Nephron progenitor cell (in vitro differentiated cells): Measurements from ENCODE around the gene GLDN.

Experiments used
- DNase-seq: peaks from one replicate; pipeline ENCODE4 v3.0.0; 2021
- H3K27ac Mint-ChIP-seq: 2 replicates; pipeline ENCODE4 v1.8.0; 2021; ENCODE audit warnings: mild to moderate bottlenecking, moderate library complexity, mixed read lengths
- H3K27me3 Mint-ChIP-seq: 2 replicates; pipeline ENCODE4 v1.8.0; 2021; ENCODE audit warnings: mild to moderate bottlenecking, low read depth, mixed read lengths; ENCODE audit not compliant: poor library complexity
- H3K36me3 Mint-ChIP-seq: 2 replicates; pipeline ENCODE4 v1.8.0; 2021; ENCODE audit warnings: low read depth, mixed read lengths
- H3K4me1 Mint-ChIP-seq: 2 replicates; pipeline ENCODE4 v1.8.0; 2021; ENCODE audit warnings: mixed read lengths
- H3K4me3 Mint-ChIP-seq: 2 replicates; pipeline ENCODE4 v1.8.0; 2021; ENCODE audit warnings: mild to moderate bottlenecking, moderate library complexity, mixed read lengths
- H3K9me3 Mint-ChIP-seq: 2 replicates; pipeline ENCODE4 v1.8.0; 2021; ENCODE audit warnings: mild to moderate bottlenecking, moderate library complexity, mixed read lengths
- CTCF ChIP-seq: fragments of 200-600 bp; sonication (generic); IDR thresholded peaks from 2 replicates; pipeline ENCODE4 v1.5.0; 2021; ENCODE audit warnings: antibody characterized with exemption

GLDN gene

GRCh38 chr15:51319539-51319938 is 21.9 kb upstream of the GLDN start:
- no peak overlapping the region for H3K27ac Mint-ChIP-seq
- no peaks in the 10 kb centered on the region for H3K36me3 Mint-ChIP-seq
- no peaks in the 10 kb centered on the region for H3K9me3 Mint-ChIP-seq
- H3K27me3 Mint-ChIP-seq: peaks cover 10% of the 10 kb centered on the region
- no peak overlapping the region for H3K4me3 Mint-ChIP-seq
- H3K4me1 Mint-ChIP-seq: peaks cover 13% of the 10 kb centered on the region
- TF ChIP-seq CTCF: no peak
- no peak for DNase-seq

DNA sequence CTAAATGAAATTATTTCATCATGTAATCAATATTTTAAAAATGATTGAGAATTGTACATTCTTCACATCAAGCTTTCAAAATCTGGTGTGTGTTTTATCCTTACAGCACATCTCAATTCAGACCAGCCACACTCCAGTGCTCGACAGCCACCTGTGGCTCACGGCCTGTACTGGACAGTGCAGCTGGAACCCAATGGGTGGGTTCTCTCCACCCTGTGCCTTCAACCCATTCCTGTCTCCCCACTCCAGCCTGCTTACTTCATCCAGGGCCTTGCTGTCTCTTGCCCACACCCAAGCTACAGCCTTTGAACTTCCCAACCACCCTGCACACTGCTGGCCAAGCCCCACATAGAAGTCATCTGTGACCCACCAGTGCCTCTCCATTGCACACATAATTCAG is 20.6 kb upstream of the GLDN start:
- H3K27ac Mint-ChIP-seq: no peak overlapping the region
- no peaks in the 10 kb centered on the region for H3K36me3 Mint-ChIP-seq

DNA sequence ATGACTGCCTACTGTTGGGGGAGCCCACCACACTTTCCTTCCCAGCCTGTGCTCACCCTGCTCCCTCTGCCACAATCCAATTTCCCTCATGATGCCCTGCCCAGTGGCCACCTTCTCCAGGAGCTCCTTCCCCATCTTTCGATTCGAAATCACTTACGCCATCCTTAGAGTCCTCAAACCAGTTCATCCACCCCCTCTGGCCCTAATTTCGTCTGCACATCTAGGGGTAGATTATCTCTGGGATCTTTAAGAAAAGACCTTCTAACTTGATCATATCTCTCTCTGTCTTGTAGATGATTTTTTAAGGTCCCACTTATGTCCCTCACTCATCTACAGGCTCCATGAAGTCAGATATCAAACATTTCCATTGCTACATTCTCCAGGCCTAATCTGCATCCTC is 20.1 kb upstream of the GLDN start:
- Mint-ChIP-seq H3K9me3 (no peaks in the 10 kb centered on the region), H3K4me3 (no peak overlapping the region), H3K4me1 (peaks cover 9% of the 10 kb centered on the region), H3K36me3 (no peaks in the 10 kb centered on the region), H3K27me3 (peaks cover 16% of the 10 kb centered on the region), H3K27ac (no peak overlapping the region)
- no peak for TF ChIP-seq CTCF
- no peak for DNase-seq

More for the DNA sequence above, 20.6 kb upstream of the GLDN start:
- no peak for DNase-seq
- H3K4me3 Mint-ChIP-seq: no peak overlapping the region
- TF ChIP-seq CTCF: no peak
- peaks cover 12% of the 10 kb centered on the region for H3K27me3 Mint-ChIP-seq
- peaks cover 9% of the 10 kb centered on the region for H3K4me1 Mint-ChIP-seq
- H3K9me3 Mint-ChIP-seq: no peaks in the 10 kb centered on the region

- no peaks in the 10 kb centered on the region for H3K9me3 Mint-ChIP-seq
- no peaks in the 10 kb centered on the region for H3K36me3 Mint-ChIP-seq
- no peak for TF ChIP-seq CTCF
- peaks cover 16% of the 10 kb centered on the region for H3K4me1 Mint-ChIP-seq
- H3K27ac Mint-ChIP-seq: no peak overlapping the region
- no peak for DNase-seq
- no peak overlapping the region for H3K4me3 Mint-ChIP-seq
- H3K27me3 Mint-ChIP-seq: peaks cover 16% of the 10 kb centered on the region
Observed at GRCh38 chr15:51322621-51323296, 18.7 kb upstream of the GLDN start.

DNA sequence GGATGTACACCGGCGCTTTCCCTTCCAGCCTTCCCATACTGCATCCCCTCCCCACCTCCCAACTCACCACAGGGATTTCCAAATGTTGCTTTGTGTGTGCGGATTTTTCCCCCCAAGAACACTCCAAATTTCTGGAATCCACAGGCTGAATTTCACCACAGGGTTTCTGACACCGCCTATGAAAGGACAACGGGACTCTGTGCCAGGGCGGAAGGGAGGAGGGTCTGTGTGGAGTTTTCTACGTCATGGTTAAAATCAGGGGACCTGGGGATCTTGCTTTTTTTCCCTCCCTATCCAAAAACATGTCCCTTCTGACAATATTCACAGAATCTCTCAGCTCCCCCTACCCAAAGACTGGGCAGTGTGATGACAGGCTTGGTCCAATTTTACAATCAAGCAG is 17.7 kb upstream of the GLDN start:
- Mint-ChIP-seq H3K27me3 (peaks cover 16% of the 10 kb centered on the region), H3K27ac (no peak overlapping the region), H3K4me1 (peaks cover 16% of the 10 kb centered on the region), H3K9me3 (no peaks in the 10 kb centered on the region), H3K36me3 (no peaks in the 10 kb centered on the region), H3K4me3 (no peak overlapping the region)
- TF ChIP-seq CTCF: no peak
- no peak for DNase-seq

GRCh38 chr15:51325167-51325566 is 16.3 kb upstream of the GLDN start:
- DNase-seq: no peak
- H3K4me1 Mint-ChIP-seq: peaks cover 16% of the 10 kb centered on the region
- no peak for TF ChIP-seq CTCF
- H3K27me3 Mint-ChIP-seq: peaks cover 16% of the 10 kb centered on the region
- no peaks in the 10 kb centered on the region for H3K9me3 Mint-ChIP-seq
- H3K27ac Mint-ChIP-seq: no peak overlapping the region
- no peaks in the 10 kb centered on the region for H3K36me3 Mint-ChIP-seq
- H3K4me3 Mint-ChIP-seq: no peak overlapping the region
